ENCODE measurements around the gene RIPK4.

RIPK4 gene

DNA sequence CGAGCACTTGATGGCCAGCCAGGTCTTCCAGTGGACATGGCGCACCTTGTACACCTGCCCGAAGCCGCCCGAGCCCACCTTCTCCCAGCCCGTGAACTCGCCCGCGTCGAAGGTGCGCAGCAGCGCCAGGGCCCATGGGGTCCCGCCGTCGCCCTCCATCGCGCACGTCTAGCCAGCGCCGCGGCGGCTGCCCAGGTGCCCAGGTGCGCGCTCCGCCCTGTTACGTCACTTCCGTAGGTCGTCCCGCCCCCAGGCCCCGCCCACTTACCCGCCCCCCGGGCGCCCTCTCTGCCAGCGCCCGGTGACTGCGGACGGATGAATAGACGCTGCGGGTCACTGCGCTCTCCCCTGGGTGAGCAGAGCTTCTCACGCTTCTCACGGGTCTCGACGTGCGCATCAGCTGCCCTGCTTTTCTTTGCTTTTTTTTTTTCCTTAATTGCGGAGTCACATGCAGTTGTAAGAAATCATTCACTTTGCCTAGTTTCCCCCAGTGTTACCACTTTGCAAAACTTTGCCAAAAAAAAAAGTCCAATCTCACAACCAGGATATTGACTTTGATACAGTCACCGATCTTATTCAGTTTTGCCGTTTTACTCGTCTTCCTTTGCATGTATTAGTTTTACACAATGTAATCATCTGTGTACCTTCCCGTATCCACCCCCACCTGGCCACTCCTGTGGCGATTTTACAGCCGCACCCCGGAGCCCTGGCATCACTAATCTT, at the start of gene RIPK4:
Gene RIPK4, minus strand, starts transcription at position 170 of the 723 bp plus-strand sequence. Its CDS starts 11 bp downstream, at position 159.
- peak; percentile 95 for DNase-seq (ENCODE audit: low read depth)
- no peak for TF ChIP-seq CTCF (IDR thresholded peaks at IDR 0.05; ENCODE audit: insufficient read depth, low read depth, low read length, missing control alignments)
- peak within 1 kb of the TSS; percentile 89 for H3K4me3 ChIP-seq (ENCODE audit: low read length)

DNA sequence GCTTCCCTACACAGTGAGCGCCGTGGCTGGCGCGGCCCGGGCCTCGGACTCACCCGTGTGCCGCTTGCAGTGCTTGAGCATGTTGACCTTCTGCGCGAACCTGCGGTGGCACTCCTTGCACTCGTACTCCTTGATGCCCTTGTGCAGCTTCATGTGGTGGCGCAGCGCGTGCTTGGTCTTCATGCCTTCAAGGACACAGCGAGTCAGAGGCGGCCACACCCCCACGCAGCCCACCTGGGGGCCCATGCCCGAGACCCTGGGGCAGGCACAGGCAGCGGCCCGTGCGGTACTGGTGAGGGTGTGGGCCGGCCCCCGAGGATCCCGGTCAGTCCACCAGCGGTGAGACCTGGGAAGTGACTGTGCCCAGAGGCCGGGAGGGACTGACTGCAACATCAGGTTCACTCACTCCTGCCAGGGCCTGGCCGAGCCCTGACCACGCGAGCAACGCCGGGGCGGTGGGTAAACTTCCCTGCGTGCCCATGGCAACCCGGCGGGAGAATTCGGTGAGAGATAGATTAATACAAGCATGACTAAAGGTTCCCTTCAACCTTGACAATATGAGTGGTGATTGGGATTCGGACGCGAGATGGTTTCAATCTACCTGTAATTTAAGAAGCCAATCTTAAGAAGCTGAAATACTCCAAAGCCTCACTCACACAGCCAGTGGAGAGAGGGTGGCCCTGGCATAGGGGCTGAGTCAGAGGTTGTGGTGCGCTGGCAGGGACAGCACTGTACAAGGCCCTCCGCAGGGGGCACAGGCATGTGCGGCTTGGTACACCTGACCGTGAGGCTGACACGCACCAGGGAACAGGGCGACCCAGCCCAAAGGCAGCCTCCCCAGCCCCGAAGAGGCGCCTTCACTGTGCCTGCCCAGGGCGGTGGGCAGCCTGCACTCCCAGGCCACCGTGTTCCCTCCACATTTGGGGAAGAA, 49.1 kb upstream of the RIPK4 start:
- no peak overlapping the region for H3K4me3 ChIP-seq (ENCODE audit: low read length)
- DNase-seq (ENCODE audit: low read depth), result no peak
- no peak for TF ChIP-seq CTCF (IDR thresholded peaks at IDR 0.05; ENCODE audit: insufficient read depth, low read depth, low read length, missing control alignments)

DNA sequence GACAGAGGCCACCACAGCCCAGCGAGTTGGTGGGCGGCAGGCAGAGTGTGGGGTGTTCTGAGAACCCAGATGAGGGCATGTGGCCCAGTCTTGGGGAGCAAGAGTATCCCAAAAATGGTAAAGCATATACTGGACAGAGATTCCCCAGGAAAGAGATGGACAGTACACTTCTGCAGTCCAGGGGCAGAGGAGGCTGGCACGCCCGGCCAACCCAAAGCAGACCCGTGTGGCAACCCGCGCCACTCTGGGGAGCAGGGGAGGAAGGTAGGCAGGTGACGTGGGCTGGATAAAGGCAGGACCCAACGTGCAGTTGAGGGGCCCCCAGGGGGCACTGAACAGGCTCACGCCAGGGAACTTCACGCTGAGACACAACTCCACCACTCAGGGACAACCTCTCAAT, 46.4 kb upstream of the RIPK4 start:
- no peak overlapping the region for H3K4me3 ChIP-seq (ENCODE audit: low read length)
- DNase-seq (ENCODE audit: low read depth), result no peak
- TF ChIP-seq CTCF (IDR thresholded peaks at IDR 0.05; ENCODE audit: insufficient read depth, low read depth, low read length, missing control alignments), result no peak

DNA sequence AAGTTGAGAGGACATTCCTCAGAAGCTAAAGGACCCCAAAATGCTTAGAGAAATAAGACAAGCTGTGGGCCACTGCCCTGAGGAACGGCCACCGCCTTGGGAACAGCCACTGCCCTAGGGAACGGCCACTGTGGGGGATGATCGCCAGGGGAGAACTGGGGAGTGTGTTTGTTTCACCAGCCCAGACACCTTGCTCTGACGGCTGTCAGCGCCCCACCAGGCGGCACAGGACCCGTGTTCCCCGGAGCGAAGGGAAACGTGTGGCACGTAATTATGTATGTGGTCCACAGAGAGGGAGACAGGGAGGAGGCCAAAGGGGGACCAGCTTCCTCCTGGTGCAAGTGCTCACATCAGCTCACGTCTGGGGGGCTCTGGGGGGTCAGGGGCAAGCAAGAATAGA, 45.8 kb upstream of the RIPK4 start:
- no peak for TF ChIP-seq CTCF (IDR thresholded peaks at IDR 0.05; ENCODE audit: insufficient read depth, low read depth, low read length, missing control alignments)
- no peak overlapping the region for H3K4me3 ChIP-seq (ENCODE audit: low read length)

DNA sequence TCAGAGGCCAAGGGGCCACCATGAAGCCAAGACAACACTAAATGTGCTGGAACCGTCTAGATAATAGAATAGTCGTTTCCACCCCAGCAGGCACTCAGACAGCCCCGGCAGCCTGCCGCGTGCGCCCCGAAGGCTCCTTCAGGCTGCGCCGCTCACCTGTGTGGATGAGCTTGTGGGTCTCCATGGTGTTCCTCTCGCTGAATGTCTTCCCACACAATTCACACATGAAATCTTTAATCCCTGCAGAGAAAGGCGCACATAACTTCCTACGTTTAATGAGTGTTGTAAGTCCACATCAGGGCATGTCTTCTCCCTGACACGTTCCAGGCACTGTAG, 43.7 kb upstream of the RIPK4 start:
- H3K4me3 ChIP-seq (ENCODE audit: low read length), result no peak overlapping the region
- no peak for TF ChIP-seq CTCF (IDR thresholded peaks at IDR 0.05; ENCODE audit: insufficient read depth, low read depth, low read length, missing control alignments)
- DNase-seq (ENCODE audit: low read depth), result no peak

More for the DNA sequence above, 45.8 kb upstream of the RIPK4 start:
- DNase-seq (ENCODE audit: low read depth), result no peak

GRCh38 chr21:41809891-41810596, 43.2 kb upstream of the RIPK4 start:
- no peak overlapping the region for H3K4me3 ChIP-seq (ENCODE audit: low read length)
- TF ChIP-seq CTCF (IDR thresholded peaks at IDR 0.05; ENCODE audit: insufficient read depth, low read depth, low read length, missing control alignments), result no peak
- DNase-seq (ENCODE audit: low read depth), result no peak
